ENCODE measurements around the gene TMEM115.
A peak's percentile ranks its signal among the peaks of the same experiment; 100 is the strongest.

Gene TMEM115

DNA sequence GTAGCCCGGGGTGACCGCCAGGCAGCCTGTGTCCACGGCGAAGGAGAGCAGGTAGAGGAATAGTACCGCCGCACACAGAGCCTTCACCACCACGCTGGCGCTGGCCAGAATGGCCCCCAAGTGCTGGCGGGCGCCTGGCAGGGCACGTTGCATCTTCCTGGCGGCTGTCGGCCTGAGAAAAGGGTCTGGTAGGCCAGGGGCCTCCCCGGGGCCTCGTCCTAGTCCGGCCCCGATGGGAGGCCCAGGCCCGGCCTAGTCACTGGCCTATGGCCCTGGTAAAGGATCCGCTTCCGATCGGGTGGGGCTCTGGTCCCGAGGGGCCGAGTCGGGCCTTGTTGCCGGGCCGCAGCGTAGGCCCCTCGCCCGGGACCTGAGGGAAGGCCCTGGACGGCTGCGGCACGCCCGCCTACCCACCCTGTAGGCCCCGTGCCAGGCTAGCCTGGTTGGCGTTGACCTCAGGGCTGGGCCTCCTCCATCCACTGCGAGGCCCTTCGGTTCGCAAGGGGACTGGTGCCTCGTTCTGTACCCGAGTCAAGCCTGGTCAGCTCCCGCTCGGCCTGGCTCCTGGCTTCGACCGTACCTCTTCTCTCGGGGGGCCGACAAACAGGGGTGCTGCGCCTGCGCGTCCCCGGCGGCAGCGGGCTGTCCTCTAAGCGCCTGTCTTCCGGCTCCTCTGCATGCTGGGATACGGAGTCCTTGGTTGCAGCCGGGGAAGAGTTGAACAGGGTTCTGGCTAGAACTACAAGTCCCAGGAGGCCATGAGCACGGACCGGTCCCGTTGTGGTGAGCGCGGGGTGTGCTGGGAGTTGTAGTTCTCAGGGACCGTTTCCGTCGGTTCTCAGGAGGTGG lies at the start of gene TMEM115:
Gene TMEM115 (minus strand): TSS at position 611 of the 849 bp plus-strand sequence. CDS start 458 bp downstream, at position 153.
- DNase-seq (ENCODE audit: low read depth, low spot score): peak; percentile 94
- peak within 1 kb of the TSS; percentile 66 for H3K27ac ChIP-seq

- DNase-seq (ENCODE audit: low read depth, low spot score): no peak
- H3K27ac ChIP-seq: no peak overlapping the region
Observed at GRCh38 chr3:50408443-50408944, 49.2 kb upstream of the TMEM115 start.

DNA sequence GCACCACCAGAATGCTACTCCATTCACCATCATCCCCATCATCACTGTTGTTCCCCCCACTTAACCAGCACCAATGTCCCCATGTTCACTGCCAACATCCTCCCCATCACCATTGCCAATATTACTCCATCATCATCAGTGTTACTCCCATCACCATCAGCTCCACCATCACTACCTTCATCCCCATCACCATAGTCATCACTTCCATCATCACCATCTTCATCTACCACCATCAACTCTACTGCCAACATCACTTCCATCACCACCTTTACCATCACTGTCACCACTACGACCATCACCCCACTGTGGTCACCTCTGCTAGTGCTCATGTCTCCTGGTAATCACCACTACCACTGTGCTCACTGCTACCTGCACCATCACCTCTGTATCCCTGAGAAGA lies 47.2 kb upstream of the TMEM115 start:
- no peak overlapping the region for H3K27ac ChIP-seq
- DNase-seq (ENCODE audit: low read depth, low spot score): no peak

DNA sequence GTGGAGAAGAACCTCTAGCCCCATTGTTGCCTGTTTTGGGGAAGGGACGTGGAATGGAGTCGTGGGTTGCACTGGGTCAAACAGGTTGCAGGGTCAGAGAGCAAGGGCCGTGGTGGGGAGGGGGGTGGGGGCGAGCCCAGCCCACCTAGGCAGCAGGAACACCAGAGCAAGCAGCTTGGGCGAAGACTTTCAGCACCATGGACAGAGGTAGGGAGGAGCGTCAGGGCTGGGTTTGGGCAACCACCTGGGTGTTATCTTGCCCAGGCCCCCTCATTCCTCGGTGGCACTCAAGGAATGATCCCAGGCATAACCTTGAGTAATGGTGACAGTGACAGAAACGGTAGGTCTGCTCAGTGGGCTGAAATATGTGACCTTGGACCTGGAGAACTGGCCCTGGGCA lies 45.9 kb upstream of the TMEM115 start:
- DNase-seq (ENCODE audit: low read depth, low spot score): no peak
- no peak overlapping the region for H3K27ac ChIP-seq

DNA sequence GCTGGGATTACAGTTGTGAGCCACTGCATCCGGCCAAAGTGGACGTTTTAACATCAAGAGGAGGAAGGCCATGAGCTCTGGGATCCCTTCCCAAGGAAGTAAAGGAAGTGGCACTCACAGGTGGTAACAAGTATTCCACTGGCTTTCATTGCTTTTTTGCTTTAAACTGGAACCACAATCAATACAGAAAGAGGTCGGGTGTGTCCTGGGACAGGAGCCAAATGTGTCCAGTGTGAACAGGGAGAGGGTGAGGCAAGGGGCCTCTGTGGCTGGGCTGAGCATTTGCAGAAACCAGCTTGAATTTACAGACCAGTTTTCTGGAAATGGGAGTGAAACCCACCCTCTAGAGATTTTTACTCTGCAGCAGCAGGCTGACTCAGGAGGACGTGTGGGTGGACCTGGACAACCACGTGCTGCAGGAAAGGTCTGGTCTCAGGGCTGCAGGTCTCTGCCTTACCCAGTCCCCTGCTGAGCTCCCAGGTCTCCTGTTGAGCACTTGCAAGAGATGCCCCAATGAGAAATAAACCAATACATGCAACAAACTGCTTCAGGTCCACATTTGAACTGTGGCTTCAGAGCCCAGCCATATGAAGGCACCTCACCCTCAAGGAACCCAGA lies 42.8 kb upstream of the TMEM115 start:
- no peak for DNase-seq (ENCODE audit: low read depth, low spot score)
- H3K27ac ChIP-seq: no peak overlapping the region

- H3K27ac ChIP-seq: no peak overlapping the region
Observed at GRCh38 chr3:50396502-50396901, 37.2 kb upstream of the TMEM115 start.

GRCh38 chr3:50395070-50395860 lies 35.9 kb upstream of the TMEM115 start:
- no peak overlapping the region for H3K27ac ChIP-seq

More at GRCh38 chr3:50396502-50396901, 37.2 kb upstream of the TMEM115 start:
- peak; percentile 66 for DNase-seq (ENCODE audit: low read depth, low spot score)

GRCh38 chr3:50393061-50393460 lies 33.7 kb upstream of the TMEM115 start:
- H3K27ac ChIP-seq: no peak overlapping the region
- no peak for DNase-seq (ENCODE audit: low read depth, low spot score)

More at GRCh38 chr3:50395070-50395860, 35.9 kb upstream of the TMEM115 start:
- no peak for DNase-seq (ENCODE audit: low read depth, low spot score)

DNA sequence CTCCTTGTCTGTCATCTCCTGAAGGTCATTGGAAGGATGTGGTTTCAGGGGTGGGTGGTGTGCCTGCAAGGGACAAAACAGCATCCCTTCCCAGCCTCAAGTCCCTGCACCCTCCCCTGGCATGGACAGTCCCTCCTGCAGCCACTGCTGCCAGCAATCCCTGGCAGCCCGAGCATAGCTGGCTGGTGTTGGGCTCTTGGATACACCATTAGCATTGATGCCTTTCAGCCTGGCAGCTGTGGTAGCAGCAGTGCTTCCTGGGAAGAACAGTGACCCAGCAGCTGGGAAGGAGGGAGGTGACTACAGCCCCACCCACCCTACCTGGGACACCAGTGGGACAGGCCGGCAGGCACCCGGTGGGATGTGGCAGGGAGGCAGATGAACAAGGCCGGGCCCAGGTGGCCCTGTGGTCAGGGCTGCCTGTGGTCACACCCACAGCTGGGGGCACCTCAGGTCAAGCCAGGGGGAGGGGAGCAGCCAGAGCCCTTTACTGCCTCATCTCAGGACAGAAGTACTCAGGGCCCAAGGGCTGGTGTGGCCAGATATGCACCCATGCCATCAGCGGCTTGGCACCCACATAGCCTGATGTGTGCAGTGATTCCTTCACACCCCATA lies 32.9 kb upstream of the TMEM115 start:
- H3K27ac ChIP-seq: no peak overlapping the region
- DNase-seq (ENCODE audit: low read depth, low spot score): no peak

GRCh38 chr3:50390508-50391224 lies 31.3 kb upstream of the TMEM115 start:
- no peak for DNase-seq (ENCODE audit: low read depth, low spot score)
- no peak overlapping the region for H3K27ac ChIP-seq

- no peak for DNase-seq (ENCODE audit: low read depth, low spot score)
- H3K27ac ChIP-seq: no peak overlapping the region
Observed at GRCh38 chr3:50389414-50389767, 30.1 kb upstream of the TMEM115 start.

DNA sequence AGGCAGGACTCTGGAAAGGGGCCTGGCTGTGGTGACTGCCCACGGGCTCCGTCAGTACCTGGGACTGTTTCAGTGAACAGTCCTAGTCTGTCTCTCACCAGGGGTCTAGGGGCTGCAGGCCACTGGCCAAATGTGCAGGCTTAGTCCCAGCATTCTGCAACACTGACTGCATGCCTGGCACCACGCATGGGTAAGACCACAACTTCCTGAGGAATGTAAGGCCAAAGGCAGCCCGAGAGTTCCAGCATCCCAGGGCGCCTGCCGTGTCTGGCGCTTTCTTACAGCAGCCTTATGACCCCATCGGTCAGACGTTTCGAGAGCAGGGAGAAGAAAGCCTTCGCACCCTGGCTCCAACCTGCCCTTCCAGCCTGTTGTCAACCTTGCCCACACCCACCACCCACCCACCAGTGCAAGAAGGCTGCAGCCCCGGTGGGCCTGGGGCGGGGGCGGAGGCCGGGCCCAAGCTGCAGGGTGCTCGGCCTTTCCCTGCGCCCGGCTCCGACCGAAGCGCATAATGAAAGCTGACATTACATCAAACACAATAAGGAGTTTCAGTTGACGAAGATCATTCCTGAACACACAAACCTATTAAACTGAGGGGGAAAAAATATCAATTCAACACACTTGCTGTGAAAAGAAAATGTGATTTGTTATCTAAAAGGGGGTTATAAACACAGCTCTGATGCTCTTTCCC lies 29.5 kb upstream of the TMEM115 start:
- H3K27ac ChIP-seq: no peak overlapping the region
- DNase-seq (ENCODE audit: low read depth, low spot score): no peak

- DNase-seq (ENCODE audit: low read depth, low spot score): no peak
- H3K27ac ChIP-seq: no peak overlapping the region
Observed at GRCh38 chr3:50388016-50388719, 28.8 kb upstream of the TMEM115 start.

DNA sequence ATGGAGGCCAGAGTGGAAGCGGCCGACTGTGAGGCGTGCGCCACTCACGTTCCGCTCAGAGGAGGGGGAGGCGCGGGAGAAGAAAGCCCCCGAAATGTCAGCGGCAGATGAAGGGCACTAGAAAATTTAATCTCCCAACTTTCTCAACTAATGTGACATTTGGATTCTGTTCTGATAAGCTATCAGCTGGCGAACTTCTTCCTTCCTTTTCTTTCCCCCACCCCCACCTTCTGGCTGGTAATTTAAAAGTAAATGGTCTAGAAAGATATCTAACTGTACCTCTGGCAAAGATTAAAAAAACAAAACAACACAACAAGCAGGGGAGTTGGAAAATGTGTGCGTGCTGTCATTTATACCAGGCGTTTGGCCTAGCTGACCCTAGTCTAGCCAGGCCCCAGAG lies 26.4 kb upstream of the TMEM115 start:
- no peak for DNase-seq (ENCODE audit: low read depth, low spot score)
- no peak overlapping the region for H3K27ac ChIP-seq

GRCh38 chr3:50383750-50384149 lies 24.4 kb upstream of the TMEM115 start:
- H3K27ac ChIP-seq: no peak overlapping the region
- DNase-seq (ENCODE audit: low read depth, low spot score): no peak

- no peak for DNase-seq (ENCODE audit: low read depth, low spot score)
- H3K27ac ChIP-seq: no peak overlapping the region
Observed at GRCh38 chr3:50382722-50383121, 23.4 kb upstream of the TMEM115 start.

DNA sequence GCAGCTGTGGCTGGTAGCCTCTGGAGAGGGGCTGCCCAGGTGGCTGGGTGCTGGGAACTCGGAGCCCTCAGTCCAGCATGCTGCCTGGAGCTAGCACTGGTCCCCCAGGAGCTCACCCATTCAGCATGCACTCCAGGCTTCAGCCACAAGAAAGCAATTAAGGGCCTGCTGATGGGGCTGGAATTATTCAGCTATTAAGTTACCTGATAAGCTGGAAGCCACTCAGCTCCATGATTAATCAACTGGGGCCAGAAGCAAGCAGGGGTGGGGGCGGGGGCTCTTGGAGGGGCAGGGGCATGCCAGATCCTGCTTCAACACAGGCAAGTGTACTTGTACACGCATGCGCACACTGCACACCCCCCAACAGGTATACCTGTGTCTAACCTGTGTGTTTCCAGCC lies 22.1 kb upstream of the TMEM115 start:
- DNase-seq (ENCODE audit: low read depth, low spot score): no peak
- H3K27ac ChIP-seq: no peak overlapping the region

DNA sequence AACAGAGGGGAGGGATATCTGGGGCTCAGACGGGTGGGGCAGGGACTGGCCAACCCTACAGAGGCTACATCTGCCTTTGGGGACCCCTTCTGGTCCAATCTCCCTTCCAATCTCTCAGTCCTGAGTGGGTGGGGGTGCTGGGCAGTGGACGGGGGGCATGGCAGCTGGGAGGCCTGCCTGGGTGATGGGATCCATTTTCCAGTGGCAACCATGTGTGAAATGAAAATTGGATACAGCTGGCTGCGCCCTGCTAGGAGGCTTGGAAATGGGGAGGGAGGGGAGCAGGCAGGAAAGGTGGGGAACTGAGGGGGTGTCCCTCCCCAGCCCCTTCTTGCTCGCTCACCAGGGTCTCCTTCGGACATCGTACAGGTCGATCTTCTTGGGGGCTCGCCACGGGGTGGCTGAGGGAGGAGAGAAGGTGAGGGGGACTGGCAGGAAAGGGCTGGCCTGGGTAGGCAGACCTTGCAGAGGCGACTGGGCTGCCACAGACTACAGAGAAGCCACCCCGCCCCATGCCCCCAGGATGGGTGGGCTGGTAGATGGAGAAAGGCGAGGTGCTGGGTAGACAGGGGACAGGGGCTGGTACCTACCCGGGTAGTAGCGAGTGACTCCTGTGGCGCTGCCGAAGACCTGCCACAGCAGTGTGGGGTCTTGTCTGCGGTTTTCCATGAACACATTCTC lies 21.2 kb upstream of the TMEM115 start:
- no peak for DNase-seq (ENCODE audit: low read depth, low spot score)
- H3K27ac ChIP-seq: no peak overlapping the region
